Stimulated activated CD8-positive, alpha-beta memory T cell treated with anti-CD3 and anti-CD28 coated beads, Interleukin-15, amount 100 ng/mL, for 4 hours (primary cell): Measurements from ENCODE around the gene UQCRHL.

Source experiments
- DNase-seq, 2 donors: peaks; one replicate each; pipeline ENCODE4 v3.0.0-alpha.2; 2020; ENCODE audit warnings: low read depth in 2 of 2

The UQCRHL gene

GRCh38 chr1:15797614-15798390 lies 9.6 kb downstream of the UQCRHL start:
- no peak for DNase-seq

GRCh38 chr1:15796086-15796462 lies 11.4 kb downstream of the UQCRHL start:
- no peak for DNase-seq

- no peak for DNase-seq
These were observed 18.7 kb downstream of the UQCRHL start for GRCh38 chr1:15788624-15789301.

GRCh38 chr1:15786581-15786980 lies 20.9 kb downstream of the UQCRHL start:
- no peak for DNase-seq

GRCh38 chr1:15785683-15786082 lies 21.8 kb downstream of the UQCRHL start:
- DNase-seq: no peak

- no peak for DNase-seq
These were observed 29.3 kb downstream of the UQCRHL start for GRCh38 chr1:15777909-15778707.

- no peak for DNase-seq
These were observed 31.7 kb downstream of the UQCRHL start for GRCh38 chr1:15775706-15776105.

- DNase-seq: no peak
These were observed 35.5 kb downstream of the UQCRHL start for GRCh38 chr1:15771836-15772515.

GRCh38 chr1:15770313-15770962 lies 37.0 kb downstream of the UQCRHL start:
- no peak for DNase-seq

- no peak for DNase-seq
These were observed 39.1 kb downstream of the UQCRHL start for GRCh38 chr1:15768388-15768787.

- no peak for DNase-seq
These were observed 39.5 kb downstream of the UQCRHL start for GRCh38 chr1:15767941-15768340.

GRCh38 chr1:15765495-15766194 lies 41.8 kb downstream of the UQCRHL start:
- DNase-seq: no peak

- DNase-seq: no peak
These were observed 42.6 kb downstream of the UQCRHL start for GRCh38 chr1:15764890-15765289.

- no peak for DNase-seq
These were observed 43.1 kb downstream of the UQCRHL start for GRCh38 chr1:15764269-15764764.

- no peak for DNase-seq
These were observed 44.9 kb downstream of the UQCRHL start for GRCh38 chr1:15762546-15762945.

GRCh38 chr1:15761366-15762128 lies 45.9 kb downstream of the UQCRHL start:
- DNase-seq: no peak

- no peak for DNase-seq
These were observed 46.8 kb downstream of the UQCRHL start for GRCh38 chr1:15760520-15761211.

GRCh38 chr1:15758953-15759661 lies 48.3 kb downstream of the UQCRHL start:
- no peak for DNase-seq
